C4-2B (cell line): Measurements from ENCODE around the gene SERTAD3.

ENCODE experiments used
- CTCF ChIP-seq: fragments of 450-650 bp; conservative IDR thresholded peaks from 2 replicates; pipeline ENCODE4 v1.5.1; 2017; ENCODE audit warnings: mild to moderate bottlenecking
- ZFX ChIP-seq: fragments of 450-650 bp; IDR thresholded peaks from 2 replicates; pipeline ENCODE4 v1.6.1; 2017

- no peak for TF ChIP-seq CTCF
- TF ChIP-seq ZFX: no peak
These were observed 27.1 kb downstream of the SERTAD3 start for GRCh38 chr19:40416918-40417642.
